GM12872 (cell line): ENCODE measurements around the gene MRPL2.
A peak's percentile ranks its signal among the peaks of the same experiment; 100 is the strongest.

Experiments
- CTCF ChIP-seq: IDR thresholded peaks from 3 replicates; pipeline ENCODE4 v1.5.1; 2011; ENCODE audit warnings: low read depth, mild to moderate bottlenecking, low read length, moderate library complexity; ENCODE audit not compliant: insufficient read depth

The MRPL2 gene

GRCh38 chr6:43070028-43070632 is 10.9 kb upstream of the MRPL2 start:
- TF ChIP-seq CTCF: peak; percentile 61

GRCh38 chr6:43062818-43063217 is 3.6 kb upstream of the MRPL2 start:
- no peak for TF ChIP-seq CTCF

- TF ChIP-seq CTCF: no peak
Measured at GRCh38 chr6:43061861-43062260, 2.6 kb upstream of the MRPL2 start.

GRCh38 chr6:43060755-43061633 is 1.8 kb upstream of the MRPL2 start:
- TF ChIP-seq CTCF: no peak

GRCh38 chr6:43060034-43060754 is 960 bp upstream of the MRPL2 start:
- no peak for TF ChIP-seq CTCF

- no peak for TF ChIP-seq CTCF
Measured at GRCh38 chr6:43058531-43058930, 703 bp downstream of the MRPL2 start.

- TF ChIP-seq CTCF: no peak
Measured at GRCh38 chr6:43055966-43056365, 3.3 kb downstream of the MRPL2 start.
